OCI-LY7 (cell line): Measurements from ENCODE around the gene KIAA1549. TPM values are rescaled to one million over a fixed set of nuclear protein-coding genes. Genes with fewer than 3 reads are reported as not detected.
"Not testable (repeated sequence)": the region's sequence is repeated elsewhere in the genome, so short reads cannot be mapped to it uniquely, and the experiment has no call there.

ENCODE experiments used
- BruUV-seq: library from RNA; stranded (reverse); fragments of 400-500 nt; replicated peaks from 2 replicates; lab custom pipeline; 2021; lab: Mats Ljungman, UMichigan
- CTCF ChIA-PET: fragments of 300-600 bp; sonication (Branson Sonifier 250); formaldehyde crosslinking; loops from one replicate; lab custom pipeline; 2022; ENCODE audit warnings: antibody characterized with exemption; ENCODE audit not compliant: unreplicated experiment; lab: Charles Lee
- POLR2A ChIA-PET: fragments of 300-600 bp; sonication (Branson Sonifier 250); formaldehyde crosslinking; loops from one replicate; lab custom pipeline; 2022; ENCODE audit warnings: antibody characterized with exemption; lab: Charles Lee
- DNase-seq: peaks from one replicate; pipeline ENCODE4 v3.0.0-alpha.2; 2015; ENCODE audit warnings: low spot score
- H2AFZ ChIP-seq: fragments of 200-600 bp; sonication (generic), shearing (Covaris generic); 2 replicates; pipeline ENCODE4 v1.6.1; 2014; ENCODE audit warnings: mild to moderate bottlenecking, antibody characterized with exemption, low read length, moderate library complexity
- H3K27ac ChIP-seq: fragments of 200-600 bp; sonication (generic); 2 replicates; pipeline ENCODE4 v1.5.1; 2014; ENCODE audit warnings: mixed run types, low read depth, mild to moderate bottlenecking, moderate library complexity, low read length, inconsistent platforms; ENCODE audit not compliant: poor library complexity, severe bottlenecking
- H3K36me3 ChIP-seq: fragments of 200-600 bp; sonication (generic); 2 replicates; pipeline ENCODE4 v1.6.1; 2014; ENCODE audit warnings: mild to moderate bottlenecking, antibody characterized with exemption, low read length, moderate library complexity, mixed read lengths; ENCODE audit not compliant: insufficient read depth
- H3K4me1 ChIP-seq: fragments of 200-600 bp; sonication (generic); 2 replicates; pipeline ENCODE4 v1.5.1; 2014; ENCODE audit warnings: mild to moderate bottlenecking, low read length; ENCODE audit not compliant: insufficient read depth, poor library complexity, severe bottlenecking
- H3K4me2 ChIP-seq: fragments of 200-600 bp; sonication (generic); 2 replicates; pipeline ENCODE4 v1.6.1; 2014; ENCODE audit warnings: mild to moderate bottlenecking, low read length
- H3K4me3 ChIP-seq: fragments of 200-600 bp; sonication (generic); 2 replicates; pipeline ENCODE4 v1.5.1; 2014; ENCODE audit warnings: mild to moderate bottlenecking, low read depth, low read length; ENCODE audit not compliant: poor library complexity, severe bottlenecking
- H3K79me2 ChIP-seq: fragments of 200-600 bp; sonication (generic); 2 replicates; pipeline ENCODE4 v1.6.1; 2016; ENCODE audit warnings: low read depth, mild to moderate bottlenecking, low read length, moderate library complexity, mixed read lengths; ENCODE audit not compliant: insufficient read depth
- H3K9me2 ChIP-seq: fragments of 200-600 bp; sonication (generic); 2 replicates; pipeline ENCODE4 v1.6.1; 2016; ENCODE audit warnings: mild to moderate bottlenecking, low read length, mixed read lengths; ENCODE audit not compliant: insufficient read depth
- H3K9me3 ChIP-seq: fragments of 200-600 bp; sonication (generic); 2 replicates; pipeline ENCODE4 v1.6.1; 2014; ENCODE audit warnings: mild to moderate bottlenecking, mixed run types, low read length, mixed read lengths
- H4K20me1 ChIP-seq: fragments of 200-600 bp; sonication (generic); 2 replicates; pipeline ENCODE4 v1.6.1; 2014; ENCODE audit warnings: mild to moderate bottlenecking, antibody characterized with exemption, low read length, moderate library complexity, mixed read lengths; ENCODE audit not compliant: insufficient read depth
- EZH2phosphoT487 ChIP-seq: fragments of 200-600 bp; sonication (generic); IDR thresholded peaks from 2 replicates; pipeline ENCODE4 v1.6.1; 2018; ENCODE audit warnings: low read depth, borderline replicate concordance, mild to moderate bottlenecking, mixed run types, antibody characterized with exemption, low read length, moderate library complexity, mixed read lengths
- intact Hi-C: fragments of 100-400 bp; cut with micrococcal nuclease; formaldehyde crosslinking; loops from one replicate; pipeline ENCODE4 v1.10.0; 2022; ENCODE audit not compliant: unreplicated experiment
- total RNA-seq, 2 experiments: library from RNA; depleted of rRNA in 1 of 2; stranded (reverse); fragments of >200 nt in 1 of 2; shearing (Covaris generic) in 1 of 2; gene quantifications; 2 replicates each; pipeline ENCODE4 v1.2.3, GENCODE V29; 2014 to 2022
- TF ChIP-seq, protein P1 (sequence below): fragments of 200-600 bp; sonication (generic); conservative IDR thresholded peaks from 2 replicates; pipeline ENCODE4 v1.5.1; 2014; ENCODE audit warnings: mild to moderate bottlenecking, antibody characterized with exemption, low read length, moderate library complexity, mixed read lengths

The KIAA1549 gene
- total RNA-seq, 2 experiments from 2014 or later, result 0.03 to 3.0 TPM

DNA sequence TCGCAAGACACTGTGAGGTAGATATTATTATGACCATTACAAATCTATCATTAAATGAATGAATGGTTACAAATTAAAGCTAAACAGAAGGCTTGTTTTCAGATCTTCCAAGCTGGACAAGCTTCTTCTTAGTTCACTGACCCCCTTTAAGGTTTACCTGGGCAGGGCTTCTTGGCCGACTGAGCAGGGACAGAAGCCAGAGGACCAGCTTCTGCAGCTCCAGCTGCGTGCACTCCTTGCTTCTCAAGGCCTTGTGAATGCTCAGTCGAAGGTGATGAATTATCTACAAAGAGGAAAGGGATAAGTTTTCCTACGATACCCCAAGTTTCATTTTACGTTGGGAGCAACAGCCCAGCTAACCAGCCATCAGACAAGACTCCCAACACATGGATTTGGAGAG is 45.4 kb upstream of the KIAA1549 start:
- no peak for DNase-seq
- H3K4me2 ChIP-seq, result no peak overlapping the region
- intact Hi-C loops, result no loop called here
- H3K9me3 ChIP-seq, result no peaks in the 10 kb centered on the region
- no peaks in the 10 kb centered on the region for H3K36me3 ChIP-seq
- H3K4me1 ChIP-seq, result no peaks in the 10 kb centered on the region
- no peak overlapping the region for H2AFZ ChIP-seq
- ChIA-PET CTCF (no interaction called here), POLR2A (interaction anchor here (0.7 to 1.3 kb wide), 2 partner anchors 20 to 307 kb away, joined by 3 to 6 read pairs; no protein-coding TSS in a partner anchor)
- no peaks in the 10 kb centered on the region for H4K20me1 ChIP-seq
- H3K79me2 ChIP-seq, result no peaks in the 10 kb centered on the region
- no peaks in the 10 kb centered on the region for H3K9me2 ChIP-seq
- no peak overlapping the region for H3K27ac ChIP-seq
- BruUV-seq, result no TSS peak
- no peak overlapping the region for H3K4me3 ChIP-seq
- TF ChIP-seq, protein P1, sequence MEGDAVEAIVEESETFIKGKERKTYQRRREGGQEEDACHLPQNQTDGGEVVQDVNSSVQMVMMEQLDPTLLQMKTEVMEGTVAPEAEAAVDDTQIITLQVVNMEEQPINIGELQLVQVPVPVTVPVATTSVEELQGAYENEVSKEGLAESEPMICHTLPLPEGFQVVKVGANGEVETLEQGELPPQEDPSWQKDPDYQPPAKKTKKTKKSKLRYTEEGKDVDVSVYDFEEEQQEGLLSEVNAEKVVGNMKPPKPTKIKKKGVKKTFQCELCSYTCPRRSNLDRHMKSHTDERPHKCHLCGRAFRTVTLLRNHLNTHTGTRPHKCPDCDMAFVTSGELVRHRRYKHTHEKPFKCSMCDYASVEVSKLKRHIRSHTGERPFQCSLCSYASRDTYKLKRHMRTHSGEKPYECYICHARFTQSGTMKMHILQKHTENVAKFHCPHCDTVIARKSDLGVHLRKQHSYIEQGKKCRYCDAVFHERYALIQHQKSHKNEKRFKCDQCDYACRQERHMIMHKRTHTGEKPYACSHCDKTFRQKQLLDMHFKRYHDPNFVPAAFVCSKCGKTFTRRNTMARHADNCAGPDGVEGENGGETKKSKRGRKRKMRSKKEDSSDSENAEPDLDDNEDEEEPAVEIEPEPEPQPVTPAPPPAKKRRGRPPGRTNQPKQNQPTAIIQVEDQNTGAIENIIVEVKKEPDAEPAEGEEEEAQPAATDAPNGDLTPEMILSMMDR, result no peak
- TF ChIP-seq EZH2phosphoT487, result no peak

DNA sequence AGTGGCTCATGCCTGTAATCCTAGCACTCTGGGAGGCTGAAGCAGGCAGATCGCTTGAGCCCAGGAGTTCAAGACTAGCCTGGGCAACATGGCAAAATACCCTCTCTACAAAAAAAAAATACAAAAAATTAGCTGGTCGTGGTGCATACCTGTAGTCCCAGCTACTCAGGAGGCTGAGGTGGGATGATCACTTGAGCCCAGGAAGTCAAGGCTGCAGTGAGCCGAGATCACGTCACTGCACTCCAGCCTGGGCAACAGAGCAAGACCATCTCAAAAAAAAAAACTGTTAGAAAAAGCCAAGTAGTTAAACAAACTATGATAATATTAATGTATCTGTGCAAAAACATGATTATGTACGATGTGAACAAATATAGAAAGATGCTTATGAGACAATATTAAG is 44.7 kb upstream of the KIAA1549 start:
- CTCF ChIA-PET, H3K9me3 ChIP-seq, H3K27ac ChIP-seq, H3K9me2 ChIP-seq, BruUV-seq, H2AFZ ChIP-seq, DNase-seq, H3K4me1 ChIP-seq, H3K79me2 ChIP-seq, H3K36me3 ChIP-seq, H3K4me2 ChIP-seq, H4K20me1 ChIP-seq, H3K4me3 ChIP-seq, intact Hi-C loops: not testable (repeated sequence)
- POLR2A ChIA-PET, result interaction anchor here (1.3 kb wide), 1 partner anchor 20 kb away, joined by 3 read pairs; no protein-coding TSS in a partner anchor

DNA sequence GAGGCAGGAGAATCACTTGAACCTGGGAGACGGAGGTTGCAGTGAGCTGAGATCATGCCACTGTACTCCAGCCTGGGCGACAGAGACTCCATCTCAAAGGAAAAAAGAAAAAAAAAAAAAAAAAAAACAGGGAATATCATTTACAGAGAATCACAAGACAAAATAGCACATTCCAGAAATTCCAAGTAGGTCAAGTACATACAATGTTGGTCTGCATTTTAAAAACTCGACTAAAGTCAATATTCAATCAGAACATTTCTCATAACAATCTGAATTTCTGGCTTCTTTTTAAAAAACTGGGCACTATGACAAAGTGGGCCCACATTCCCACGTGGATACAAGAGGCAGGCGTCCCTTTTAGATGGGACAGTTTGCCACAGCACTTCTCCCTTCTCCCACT is 41.9 kb upstream of the KIAA1549 start:
- Histone ChIP-seq H3K79me2 (no peaks in the 10 kb centered on the region), H3K9me3 (no peaks in the 10 kb centered on the region), H3K4me2 (no peak overlapping the region), H4K20me1 (no peaks in the 10 kb centered on the region), H3K9me2 (no peaks in the 10 kb centered on the region), H3K4me3 (no peak overlapping the region), H3K27ac (no peak overlapping the region), H3K4me1 (no peaks in the 10 kb centered on the region), H2AFZ (no peak overlapping the region), H3K36me3 (no peaks in the 10 kb centered on the region)
- BruUV-seq, result no TSS peak
- DNase-seq, result no peak
- intact Hi-C loops, result no loop called here
- TF ChIP-seq, protein P1, result no peak
- no peak for TF ChIP-seq EZH2phosphoT487
- CTCF ChIA-PET, result no interaction called here
- POLR2A ChIA-PET, result interaction anchor here (0.7 kb wide), 1 partner anchor 10 kb away, joined by 5 read pairs; no protein-coding TSS in a partner anchor
